GM10266 (cell line): Measurements from ENCODE around the gene MCM7.
"Not testable (repeated sequence)": the region's sequence is repeated elsewhere in the genome, so short reads cannot be mapped to it uniquely, and the experiment has no call there.

Experiments used
- DNase-seq: peaks from one replicate; pipeline ENCODE4 v3.0.0; 2012; ENCODE audit errors: extremely low spot score
- TF ChIP-seq, protein P1 (sequence below): IDR thresholded peaks from 2 replicates; pipeline ENCODE4 v1.5.1; 2012; ENCODE audit warnings: mild to moderate bottlenecking, low read depth; ENCODE audit not compliant: control insufficient read depth, insufficient read depth; ENCODE audit errors: missing control alignments

Gene MCM7

DNA sequence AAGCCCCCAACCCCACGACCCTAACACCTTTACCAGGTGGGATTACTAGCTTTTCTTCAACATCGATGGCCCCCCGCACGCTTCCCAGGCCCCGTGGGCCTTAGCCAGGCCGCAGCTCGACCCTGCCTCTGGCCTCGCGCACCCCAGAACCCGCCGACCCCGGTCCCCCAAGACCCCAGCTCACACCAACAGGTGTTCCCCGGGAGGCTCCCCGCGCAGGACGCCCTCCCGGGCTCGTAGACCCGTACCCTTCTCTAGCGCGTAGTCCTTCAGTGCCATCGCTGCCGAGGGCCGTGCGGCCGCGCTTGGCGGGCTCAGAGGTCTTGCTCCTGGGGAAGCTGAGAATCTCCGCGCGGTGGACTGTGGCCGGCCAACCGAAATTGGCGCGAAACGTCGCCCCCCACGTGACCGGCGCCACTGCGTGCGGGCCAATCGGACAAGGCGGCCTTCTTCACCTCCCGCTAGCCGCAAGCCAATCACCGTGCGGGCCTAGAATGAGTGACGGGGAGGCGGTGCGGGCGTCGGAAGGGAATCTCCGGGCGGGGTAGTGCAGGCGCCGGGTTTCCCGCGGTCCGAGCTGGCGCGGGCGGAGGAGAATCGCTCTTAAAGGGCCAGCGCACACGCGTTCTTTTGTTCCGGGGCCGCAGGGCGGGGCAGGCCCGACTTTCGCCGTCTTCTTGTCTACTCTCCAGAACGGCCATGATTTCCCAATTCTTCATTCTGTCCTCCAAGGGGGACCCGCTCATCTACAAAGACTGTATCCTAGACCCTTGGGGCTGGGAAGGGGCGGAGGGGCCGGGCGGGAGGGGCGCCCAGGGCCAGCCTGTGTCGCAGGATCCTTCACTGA lies at the start of gene MCM7, which contains the start of gene AP4M1:
Gene MCM7 (minus strand): TSS at position 382 of the 847 bp plus-strand sequence. CDS start 103 bp downstream, at position 279.
Gene AP4M1 (plus strand): TSS at position 628 of the 847 bp plus-strand sequence. CDS start 72 bp downstream, at position 700.
- peak; percentile 99 for DNase-seq

DNA sequence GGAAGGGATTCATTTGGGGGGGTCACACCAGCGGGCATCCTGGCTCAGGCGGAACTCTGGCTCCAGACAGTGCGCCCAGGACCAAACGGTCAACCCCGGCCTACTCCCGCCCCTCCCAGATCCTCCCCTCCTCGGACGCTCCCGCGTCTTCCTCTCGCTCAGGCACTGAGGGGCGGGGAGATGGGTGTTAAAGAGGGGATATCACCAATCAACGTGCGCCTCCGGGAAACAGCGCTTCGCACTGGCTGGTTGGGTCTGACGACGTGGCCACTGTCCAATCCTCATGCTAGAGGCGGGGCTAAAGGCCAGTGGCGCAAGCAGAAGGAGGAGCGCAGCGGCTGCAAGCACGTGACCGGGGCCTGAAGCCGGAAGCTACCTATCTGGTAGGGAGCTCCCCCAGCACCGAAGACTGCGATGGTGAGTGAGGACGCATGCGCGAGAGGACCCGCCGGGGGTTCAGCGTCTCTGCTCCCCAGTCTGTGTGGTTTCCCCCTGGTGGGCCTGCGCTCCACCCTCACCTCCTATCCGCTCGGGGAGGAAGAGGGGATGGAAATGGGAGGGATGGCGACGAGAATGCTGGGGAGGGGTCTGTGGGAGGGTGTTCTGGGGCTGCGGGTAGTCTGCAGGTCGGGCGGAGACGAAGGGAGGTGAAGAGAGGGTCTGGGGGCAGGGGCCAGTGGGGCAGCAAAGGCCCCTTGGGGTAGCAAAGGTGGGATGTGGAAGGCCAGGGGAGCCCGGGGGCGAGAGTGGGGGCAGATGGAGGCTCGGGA lies 47.5 kb upstream of the MCM7 start, which contains the start of gene LAMTOR4:
Gene LAMTOR4 (plus strand): TSS at position 360 of the 770 bp plus-strand sequence. CDS start 55 bp downstream, at position 415.
- TF ChIP-seq, protein P1, sequence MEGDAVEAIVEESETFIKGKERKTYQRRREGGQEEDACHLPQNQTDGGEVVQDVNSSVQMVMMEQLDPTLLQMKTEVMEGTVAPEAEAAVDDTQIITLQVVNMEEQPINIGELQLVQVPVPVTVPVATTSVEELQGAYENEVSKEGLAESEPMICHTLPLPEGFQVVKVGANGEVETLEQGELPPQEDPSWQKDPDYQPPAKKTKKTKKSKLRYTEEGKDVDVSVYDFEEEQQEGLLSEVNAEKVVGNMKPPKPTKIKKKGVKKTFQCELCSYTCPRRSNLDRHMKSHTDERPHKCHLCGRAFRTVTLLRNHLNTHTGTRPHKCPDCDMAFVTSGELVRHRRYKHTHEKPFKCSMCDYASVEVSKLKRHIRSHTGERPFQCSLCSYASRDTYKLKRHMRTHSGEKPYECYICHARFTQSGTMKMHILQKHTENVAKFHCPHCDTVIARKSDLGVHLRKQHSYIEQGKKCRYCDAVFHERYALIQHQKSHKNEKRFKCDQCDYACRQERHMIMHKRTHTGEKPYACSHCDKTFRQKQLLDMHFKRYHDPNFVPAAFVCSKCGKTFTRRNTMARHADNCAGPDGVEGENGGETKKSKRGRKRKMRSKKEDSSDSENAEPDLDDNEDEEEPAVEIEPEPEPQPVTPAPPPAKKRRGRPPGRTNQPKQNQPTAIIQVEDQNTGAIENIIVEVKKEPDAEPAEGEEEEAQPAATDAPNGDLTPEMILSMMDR: no peak
- peak; percentile 96 for DNase-seq

More for the DNA sequence above, at the start of gene MCM7, which contains the start of gene AP4M1:
- TF ChIP-seq, protein P1: no peak

DNA sequence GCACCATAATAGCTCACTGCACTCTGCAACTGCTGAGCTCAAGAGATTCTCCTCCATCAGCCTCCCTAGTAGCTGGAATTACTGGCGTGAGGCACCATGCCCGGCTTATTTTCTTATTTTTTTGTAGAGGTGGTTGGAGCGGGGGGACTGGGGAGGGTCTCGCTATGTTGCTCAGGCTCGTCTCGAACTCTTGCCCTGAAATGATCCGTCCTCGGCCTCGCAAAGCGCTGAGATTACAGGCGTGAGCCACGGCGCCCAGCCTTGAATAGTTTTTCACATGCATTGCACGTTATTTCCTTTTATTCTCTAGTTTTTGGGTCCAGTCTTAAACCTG lies 47.0 kb upstream of the MCM7 start:
- TF ChIP-seq, protein P1: no peak
- no peak for DNase-seq

DNA sequence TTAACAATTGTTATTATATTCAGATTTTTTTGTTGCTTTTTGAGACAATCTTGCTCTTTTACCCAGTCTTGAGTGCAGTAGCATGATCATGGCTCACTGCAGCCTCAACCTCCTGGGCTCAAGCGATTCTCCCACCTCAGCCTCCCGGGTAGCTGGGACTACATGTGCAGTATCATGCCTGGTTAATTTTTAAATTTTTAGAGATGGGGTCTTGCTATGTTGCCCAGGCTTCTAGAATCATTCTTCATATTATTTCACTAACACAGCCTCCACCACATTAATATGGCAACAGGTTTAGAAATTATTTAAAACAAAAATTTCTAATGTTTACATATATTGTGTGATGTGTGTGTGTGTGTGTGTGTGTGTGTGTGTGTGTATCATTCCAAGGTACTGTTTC lies 46.1 kb upstream of the MCM7 start:
- no peak for DNase-seq
- TF ChIP-seq, protein P1: no peak

DNA sequence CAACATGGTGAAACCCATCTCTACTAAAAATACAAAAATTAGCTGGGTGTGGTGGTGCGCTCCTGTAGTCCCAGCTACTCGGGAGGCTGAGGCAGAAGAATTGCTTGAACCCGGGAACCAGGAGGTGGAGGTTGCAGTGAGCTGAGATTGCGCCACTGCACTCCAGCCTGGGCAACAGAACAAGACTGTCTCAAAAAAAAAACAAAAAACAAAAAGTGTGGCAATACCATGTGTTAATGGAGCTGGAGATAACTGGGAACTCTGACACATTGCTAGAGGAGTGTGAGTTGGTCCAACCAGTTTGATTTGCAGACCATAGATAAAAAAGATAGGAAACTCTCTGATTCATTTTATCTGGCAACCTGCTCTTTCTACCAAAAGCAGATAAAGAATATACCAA lies 45.2 kb upstream of the MCM7 start:
- DNase-seq: not testable (repeated sequence)

DNA sequence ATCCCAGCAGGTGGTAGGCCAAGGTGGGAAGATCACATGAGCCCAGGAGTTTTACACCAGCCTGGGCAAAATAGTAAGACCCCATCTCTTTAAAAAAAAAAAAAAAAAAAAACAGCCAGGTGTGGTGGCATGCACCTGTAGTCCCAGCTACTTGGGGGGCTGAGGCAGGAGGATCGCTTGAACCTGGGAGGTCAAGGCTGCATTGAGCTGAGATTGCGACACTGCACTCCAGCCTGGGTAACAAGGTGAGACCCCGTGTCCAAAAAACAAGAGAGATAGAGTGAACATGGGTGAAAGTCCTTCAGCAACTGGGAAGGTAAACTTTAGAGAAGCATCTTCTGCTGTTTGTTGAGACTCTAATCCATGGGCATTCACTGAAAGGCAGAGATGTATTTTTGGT lies 41.3 kb upstream of the MCM7 start:
- TF ChIP-seq, protein P1: no peak
- DNase-seq: no peak

DNA sequence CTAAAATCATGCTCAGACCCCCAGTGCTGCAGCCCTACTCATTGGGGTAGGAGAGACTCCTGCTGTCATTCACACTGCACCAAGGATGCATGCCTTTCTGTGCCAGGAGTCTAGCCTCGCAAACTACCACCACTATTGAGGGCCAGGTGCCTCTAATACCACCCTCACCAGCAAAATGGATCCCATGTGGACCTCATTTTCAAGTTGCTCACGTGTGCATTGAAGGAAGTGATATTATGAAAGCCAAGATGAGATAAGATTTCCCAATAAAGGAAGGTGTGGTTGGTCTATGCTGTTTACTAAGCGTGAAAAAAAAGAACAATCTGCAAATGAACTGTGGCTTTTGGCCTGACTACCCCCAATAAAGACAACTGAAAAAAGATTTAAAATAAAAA lies 40.4 kb upstream of the MCM7 start:
- TF ChIP-seq, protein P1: no peak
- no peak for DNase-seq
